NOMO-1 treated with DMSO at 0.1 percent for 48 hours (cell line): ENCODE data around the gene KRTAP2-2.
"Not testable (repeated sequence)": the region's sequence is repeated elsewhere in the genome, so short reads cannot be mapped to it uniquely, and the experiment has no call there.

Experiments used
- DNase-seq: peaks from one replicate; lab custom pipeline; 2025; ENCODE audit not compliant: unreplicated experiment; lab: John Stamatoyannopoulos, UW

Gene KRTAP2-2

DNA sequence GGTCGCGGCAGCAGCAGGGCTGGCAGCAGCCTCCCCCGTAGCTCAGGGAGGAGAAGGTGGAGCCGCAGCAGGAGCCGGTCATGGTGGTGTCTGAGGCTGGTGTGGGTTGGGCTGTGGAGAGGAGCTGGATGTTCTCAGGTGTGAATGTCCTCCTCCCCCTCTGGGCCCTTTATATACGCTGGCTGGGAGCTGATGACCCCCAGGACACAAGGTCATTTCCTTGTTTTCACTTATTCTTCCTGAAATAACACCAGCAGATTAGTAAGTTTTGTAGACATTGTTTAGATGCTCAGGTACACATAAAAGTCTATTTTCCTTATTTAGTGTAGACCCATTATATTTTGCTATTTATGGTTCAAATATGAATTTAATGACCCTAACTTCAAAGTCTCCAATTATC is at the start of gene KRTAP2-2:
Gene KRTAP2-2 (minus strand): TSS at position 101 of the 400 bp plus-strand sequence. CDS start 19 bp downstream, at position 82.
- not testable (repeated sequence) for DNase-seq

DNA sequence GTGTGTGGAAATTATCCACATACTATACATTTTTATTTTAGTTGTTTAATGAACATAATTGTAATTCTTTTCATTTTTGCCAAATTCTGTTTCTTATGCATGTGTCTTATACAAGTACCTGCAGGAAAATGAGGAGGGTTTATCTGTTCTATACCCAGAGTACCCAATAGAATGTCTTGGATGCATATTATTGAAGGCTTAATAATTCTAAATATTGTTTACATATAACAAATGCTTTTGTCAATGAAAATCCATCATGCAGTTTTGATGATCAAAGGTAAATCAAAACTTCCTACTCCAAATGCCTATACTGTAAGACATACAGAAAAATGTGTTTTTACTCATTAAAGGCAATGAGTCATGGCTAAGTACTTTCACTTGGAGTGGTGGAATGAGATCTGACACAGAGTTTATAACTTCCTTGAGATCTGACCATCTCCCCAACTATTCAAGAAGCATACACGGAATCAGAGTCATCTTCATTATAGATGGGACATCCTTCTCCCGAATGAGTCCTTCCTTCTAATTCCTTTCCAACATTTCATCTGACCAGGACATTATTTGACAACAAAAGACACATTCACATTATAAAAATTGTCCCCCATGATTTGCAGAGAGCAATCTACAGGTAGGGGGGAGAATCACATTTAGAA is 49.5 kb upstream of the KRTAP2-2 start:
- DNase-seq: not testable (repeated sequence)

- no peak for DNase-seq
These were observed 48.9 kb upstream of the KRTAP2-2 start for GRCh38 chr17:41103896-41104295.

DNA sequence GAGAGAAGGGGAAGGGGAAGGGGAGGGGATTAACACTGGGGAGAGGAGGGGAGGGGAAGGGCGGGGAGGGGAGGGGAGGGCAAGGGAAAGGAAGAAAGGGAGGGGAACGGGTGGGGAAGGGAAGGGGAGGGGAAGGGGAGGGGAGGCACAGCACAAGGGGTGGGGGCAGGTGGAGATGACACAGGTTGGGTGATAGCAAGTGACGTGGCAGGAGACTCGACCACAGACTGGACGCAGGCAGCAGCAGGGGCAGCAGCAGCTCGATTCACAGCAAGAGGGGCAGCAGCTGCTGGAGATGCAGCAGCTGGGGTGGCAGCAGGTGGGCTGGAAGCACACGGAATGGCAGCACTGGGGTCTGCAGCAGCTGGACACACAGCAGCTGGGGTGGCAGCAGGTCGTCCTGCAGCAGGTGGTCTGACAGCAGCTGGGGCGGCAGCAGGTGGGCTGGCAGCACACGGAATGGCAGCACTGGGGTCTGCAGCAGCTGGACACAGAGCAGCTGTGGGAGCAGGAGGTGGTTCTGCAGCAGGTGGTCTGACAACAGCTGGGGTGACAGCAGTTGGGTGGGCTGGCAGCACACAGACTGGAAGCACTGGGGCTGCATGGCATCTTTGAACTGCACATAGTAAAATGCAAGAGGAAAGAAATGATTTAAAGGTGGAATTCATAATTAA is 46.7 kb upstream of the KRTAP2-2 start, which contains the start of gene KRTAP4-16:
Gene KRTAP4-16 (minus strand): TSS at position 624 of the 674 bp plus-strand sequence. CDS start 0 bp downstream, at position 624.
- no peak for DNase-seq

GRCh38 chr17:41099682-41100480 is 44.9 kb upstream of the KRTAP2-2 start:
- not testable (repeated sequence) for DNase-seq

- DNase-seq: no peak
These were observed 43.5 kb upstream of the KRTAP2-2 start for GRCh38 chr17:41098481-41098880.

DNA sequence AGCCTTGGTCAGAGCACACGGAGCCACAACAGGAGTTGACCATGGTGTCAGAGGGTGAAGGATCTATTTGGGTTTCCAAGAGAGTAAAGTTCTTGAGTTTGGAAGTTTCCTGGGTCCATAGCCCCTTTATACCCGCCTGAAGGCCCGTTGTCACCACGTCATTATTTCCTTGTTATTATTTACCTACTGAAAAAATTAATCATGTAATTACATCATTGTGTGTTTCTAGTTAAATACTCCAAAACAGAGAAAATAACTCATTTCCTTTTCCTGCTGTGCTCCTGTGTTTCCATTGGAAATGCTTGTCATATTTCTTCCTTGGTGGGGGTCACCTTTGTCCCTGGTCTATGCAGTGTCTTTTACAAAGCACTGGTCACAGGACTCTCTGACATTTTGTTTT is 43.0 kb upstream of the KRTAP2-2 start, which contains the start of gene KRTAP4-8:
Gene KRTAP4-8 (minus strand): TSS at position 101 of the 400 bp plus-strand sequence. CDS start 58 bp downstream, at position 43.
- no peak for DNase-seq

DNA sequence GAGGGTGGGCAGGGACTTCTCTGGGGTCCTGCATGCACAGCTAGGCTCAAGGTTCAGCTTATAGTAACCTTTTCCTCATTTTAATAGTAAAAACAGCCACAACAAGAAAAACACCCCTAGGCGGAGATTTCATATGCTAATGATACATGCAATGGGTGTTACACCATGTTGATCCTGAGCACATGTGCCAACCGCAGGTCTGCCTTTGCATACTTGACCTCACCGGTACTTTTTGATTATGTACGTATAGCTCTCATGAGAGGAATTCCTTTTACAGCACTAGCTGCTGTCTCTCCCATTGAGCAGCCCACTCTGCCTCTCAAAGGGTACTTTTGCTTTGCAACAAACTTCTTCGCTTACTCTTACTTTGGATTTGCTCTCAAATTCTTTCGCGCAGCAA is 41.0 kb upstream of the KRTAP2-2 start:
- DNase-seq: no peak

DNA sequence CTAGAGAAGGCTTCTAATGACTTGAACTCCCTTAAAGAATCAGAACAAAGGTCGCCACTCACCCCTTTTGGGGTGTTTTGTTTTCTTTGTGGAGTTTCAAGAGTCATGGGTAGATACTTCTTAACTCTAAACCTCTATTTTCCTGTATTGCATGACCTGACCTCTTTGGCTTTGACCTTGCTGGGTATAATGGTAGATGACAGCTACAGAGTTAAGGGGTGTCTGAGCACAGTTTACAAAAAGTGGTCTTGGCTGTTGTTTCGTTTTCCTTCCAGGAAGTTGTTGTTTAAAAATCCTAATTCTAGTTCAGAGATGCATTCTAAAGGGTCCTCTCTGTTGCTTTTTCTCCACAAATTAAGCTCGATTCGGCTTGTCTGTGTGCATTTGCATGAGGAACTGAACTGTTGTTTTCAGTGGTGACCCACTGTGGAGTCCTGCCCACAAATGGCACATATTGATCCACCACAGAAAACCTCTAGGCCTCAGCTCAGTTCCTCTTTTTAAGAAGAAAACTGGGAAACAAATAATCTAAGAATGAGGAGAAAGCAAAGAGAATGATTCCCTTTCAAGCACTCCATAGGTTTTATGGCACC is 33.8 kb upstream of the KRTAP2-2 start:
- peak; percentile 20 for DNase-seq

DNA sequence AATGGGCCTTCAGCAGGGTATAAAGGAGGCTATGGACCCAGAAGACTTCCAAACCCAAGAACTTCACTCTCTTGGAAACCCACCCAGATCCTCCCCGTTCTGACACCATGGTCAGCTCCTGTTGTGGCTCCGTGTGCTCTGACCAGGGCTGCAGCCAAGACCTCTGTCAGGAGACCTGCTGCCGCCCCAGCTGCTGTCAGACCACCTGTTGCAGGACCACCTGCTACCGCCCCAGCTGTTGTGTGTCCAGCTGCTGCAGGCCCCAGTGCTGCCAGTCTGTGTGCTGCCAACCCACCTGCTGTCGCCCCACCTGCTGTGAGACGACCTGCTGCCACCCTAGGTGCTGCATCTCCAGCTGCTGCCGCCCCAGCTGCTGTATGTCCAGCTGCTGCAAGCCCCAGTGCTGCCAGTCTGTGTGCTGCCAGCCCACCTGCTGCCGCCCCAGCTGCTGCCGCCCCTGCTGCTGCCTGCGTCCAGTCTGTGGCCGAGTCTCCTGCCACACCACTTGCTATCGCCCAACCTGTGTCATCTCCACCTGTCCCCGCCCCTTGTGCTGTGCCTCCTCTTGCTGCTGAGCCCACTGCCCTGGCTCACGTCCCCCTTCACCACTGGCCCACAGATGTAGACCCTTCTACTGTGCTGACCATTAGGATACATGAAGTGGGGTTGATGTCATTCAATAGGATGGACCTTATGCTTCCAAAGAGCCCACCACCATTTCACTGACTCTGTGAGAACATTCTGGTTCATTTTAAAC is 29.2 kb upstream of the KRTAP2-2 start, which contains the start of gene KRTAP4-7:
Gene KRTAP4-7 (plus strand): TSS at position 51 of the 757 bp plus-strand sequence. CDS start 57 bp downstream, at position 108.
- not testable (repeated sequence) for DNase-seq

DNA sequence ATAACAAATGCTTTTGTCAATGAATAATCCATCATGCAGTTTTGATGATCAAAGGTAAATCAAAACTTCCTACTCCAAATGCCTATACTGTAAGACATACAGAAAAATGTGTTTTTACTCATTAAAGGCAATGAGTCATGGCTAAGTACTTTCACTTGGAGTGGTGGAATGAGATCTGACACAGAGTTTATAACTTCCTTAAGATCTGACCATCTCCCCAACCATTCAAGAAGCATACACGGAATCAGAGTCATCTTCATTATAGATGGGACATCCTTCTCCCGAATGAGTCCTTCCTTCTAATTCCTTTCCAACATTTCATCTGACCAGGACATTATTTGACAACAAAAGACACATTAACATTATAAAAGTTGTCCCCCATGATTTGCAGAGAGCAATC is 28.4 kb upstream of the KRTAP2-2 start:
- not testable (repeated sequence) for DNase-seq

GRCh38 chr17:41082626-41083025 is 27.6 kb upstream of the KRTAP2-2 start:
- no peak for DNase-seq

GRCh38 chr17:41076788-41077187 is 21.8 kb upstream of the KRTAP2-2 start:
- DNase-seq: no peak

DNA sequence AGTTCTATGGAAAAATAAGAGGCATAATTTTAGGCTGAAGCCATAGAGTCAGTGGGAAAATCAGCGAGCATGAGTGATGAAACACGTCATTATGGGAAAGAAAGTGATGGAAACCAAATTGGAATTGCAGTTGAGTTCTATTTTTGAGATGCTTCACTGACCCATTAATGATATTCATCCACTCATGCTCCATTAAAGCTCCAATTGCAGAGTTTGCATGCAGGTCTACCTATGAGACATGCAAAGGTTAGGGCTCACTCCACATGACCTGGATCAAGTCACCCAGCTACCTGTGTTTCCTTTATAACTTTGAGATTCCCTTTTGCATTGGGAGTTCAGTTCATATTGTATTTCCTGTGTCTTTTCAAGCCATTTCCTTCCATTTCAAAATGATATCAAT is 18.6 kb upstream of the KRTAP2-2 start:
- no peak for DNase-seq

- no peak for DNase-seq
These were observed 16.8 kb upstream of the KRTAP2-2 start for GRCh38 chr17:41071606-41072360.

DNA sequence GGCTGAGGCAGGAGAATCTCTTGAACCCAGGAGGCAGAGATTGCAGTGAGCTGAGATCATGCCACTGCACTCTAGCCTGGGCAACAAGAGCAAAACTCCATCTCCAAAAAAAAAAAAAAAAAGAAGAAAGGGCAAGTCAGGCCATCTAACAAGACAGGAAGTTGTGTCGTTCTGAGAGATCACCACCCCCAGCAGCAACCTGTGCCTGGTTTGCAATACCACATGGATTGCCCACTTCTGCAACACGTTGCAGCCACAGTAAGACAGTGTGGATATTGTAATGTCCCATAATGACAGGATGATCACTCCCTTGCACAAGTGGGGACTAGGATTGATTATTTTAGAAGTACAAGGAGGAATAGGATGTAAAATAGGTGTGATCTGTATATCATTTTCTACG is 14.0 kb upstream of the KRTAP2-2 start:
- peak; percentile 18 for DNase-seq

- no peak for DNase-seq
These were observed 12.3 kb upstream of the KRTAP2-2 start for GRCh38 chr17:41067281-41067680.

GRCh38 chr17:41065829-41066624 is 11.0 kb upstream of the KRTAP2-2 start, which contains the start of gene KRTAP2-4:
TSS of gene KRTAP2-4 (minus strand) at chr17:41065879. CDS start at chr17:41065845, 34 bp downstream.
- peak; percentile 59 for DNase-seq
